ENCODE data around the gene SLC13A5.

Gene SLC13A5

DNA sequence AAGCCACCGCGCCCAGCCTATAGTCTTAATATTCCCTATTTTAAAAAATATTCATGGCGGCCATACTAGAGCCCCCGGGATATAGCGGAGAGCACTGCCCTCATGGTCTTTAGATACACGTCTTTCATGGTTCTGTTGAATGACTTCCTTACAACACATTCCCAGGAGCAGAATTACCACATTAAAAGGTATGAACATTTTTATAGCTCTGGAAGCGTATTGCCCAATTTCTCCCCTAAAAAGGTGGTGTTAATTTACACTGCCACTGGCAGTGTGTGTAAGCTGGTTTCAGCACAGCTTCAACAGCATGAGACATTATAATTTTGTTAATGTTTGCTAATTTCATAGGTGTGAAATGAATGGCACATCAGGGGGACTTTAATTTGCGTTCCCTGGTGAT lies 42.6 kb downstream of the SLC13A5 start:
- in situ Hi-C loops (cut with MboI; ENCODE audit: low sequenced_read_pairs, unreplicated experiment), result loop anchor here (25.0 kb wide), 1 partner anchor 342 kb away; the partner anchor contains the start of genes BCL6B and RNASEK
- TF ChIP-seq, protein P1, sequence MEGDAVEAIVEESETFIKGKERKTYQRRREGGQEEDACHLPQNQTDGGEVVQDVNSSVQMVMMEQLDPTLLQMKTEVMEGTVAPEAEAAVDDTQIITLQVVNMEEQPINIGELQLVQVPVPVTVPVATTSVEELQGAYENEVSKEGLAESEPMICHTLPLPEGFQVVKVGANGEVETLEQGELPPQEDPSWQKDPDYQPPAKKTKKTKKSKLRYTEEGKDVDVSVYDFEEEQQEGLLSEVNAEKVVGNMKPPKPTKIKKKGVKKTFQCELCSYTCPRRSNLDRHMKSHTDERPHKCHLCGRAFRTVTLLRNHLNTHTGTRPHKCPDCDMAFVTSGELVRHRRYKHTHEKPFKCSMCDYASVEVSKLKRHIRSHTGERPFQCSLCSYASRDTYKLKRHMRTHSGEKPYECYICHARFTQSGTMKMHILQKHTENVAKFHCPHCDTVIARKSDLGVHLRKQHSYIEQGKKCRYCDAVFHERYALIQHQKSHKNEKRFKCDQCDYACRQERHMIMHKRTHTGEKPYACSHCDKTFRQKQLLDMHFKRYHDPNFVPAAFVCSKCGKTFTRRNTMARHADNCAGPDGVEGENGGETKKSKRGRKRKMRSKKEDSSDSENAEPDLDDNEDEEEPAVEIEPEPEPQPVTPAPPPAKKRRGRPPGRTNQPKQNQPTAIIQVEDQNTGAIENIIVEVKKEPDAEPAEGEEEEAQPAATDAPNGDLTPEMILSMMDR (IDR thresholded peaks at IDR 0.05; ENCODE audit: borderline replicate concordance, control extremely low read depth, extremely low read depth, insufficient read depth, missing control alignments), result no peak
- no peak for DNase-seq (ENCODE audit: low spot score)

DNA sequence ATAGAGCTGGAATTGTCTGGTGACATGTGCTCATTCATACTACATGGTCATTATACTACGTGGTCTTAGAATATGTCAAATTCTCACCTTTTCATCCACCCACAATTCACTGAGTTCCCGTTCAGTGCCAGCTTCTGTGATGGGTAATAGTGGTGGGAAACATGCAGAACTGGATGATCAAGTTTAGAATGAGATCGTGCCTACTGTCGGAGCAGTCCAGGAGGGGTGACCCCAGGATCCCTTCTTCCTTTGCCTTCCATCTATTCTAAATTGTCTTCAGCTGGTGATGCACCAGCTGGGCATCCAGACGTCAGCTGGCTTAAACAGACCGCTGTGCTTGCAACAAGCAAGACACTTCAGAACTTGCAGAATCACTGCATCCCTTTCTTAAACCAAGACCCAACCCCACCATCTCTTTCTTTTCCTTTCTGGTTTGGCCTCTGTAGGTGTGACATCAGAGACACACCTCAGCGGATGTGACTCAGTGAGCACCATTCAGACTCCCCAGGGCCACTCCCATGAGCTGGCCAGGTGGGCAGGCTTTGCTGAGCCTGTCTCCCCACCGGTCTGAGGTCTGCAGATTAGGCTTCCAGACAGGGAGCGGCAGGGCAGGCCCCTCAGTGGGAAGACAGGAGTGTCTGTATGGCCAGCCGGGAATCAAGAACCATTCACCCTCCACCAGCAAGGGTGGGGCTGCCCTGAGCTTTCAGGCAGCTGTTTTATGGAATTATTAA lies 43.5 kb downstream of the SLC13A5 start:
- in situ Hi-C loops (cut with MboI; ENCODE audit: low sequenced_read_pairs, unreplicated experiment), result loop anchor here (25.0 kb wide), 1 partner anchor 343 kb away; the partner anchor contains the start of genes BCL6B and RNASEK
- TF ChIP-seq, protein P1 (IDR thresholded peaks at IDR 0.05; ENCODE audit: borderline replicate concordance, control extremely low read depth, extremely low read depth, insufficient read depth, missing control alignments), result no peak
- DNase-seq (ENCODE audit: low spot score), result no peak

DNA sequence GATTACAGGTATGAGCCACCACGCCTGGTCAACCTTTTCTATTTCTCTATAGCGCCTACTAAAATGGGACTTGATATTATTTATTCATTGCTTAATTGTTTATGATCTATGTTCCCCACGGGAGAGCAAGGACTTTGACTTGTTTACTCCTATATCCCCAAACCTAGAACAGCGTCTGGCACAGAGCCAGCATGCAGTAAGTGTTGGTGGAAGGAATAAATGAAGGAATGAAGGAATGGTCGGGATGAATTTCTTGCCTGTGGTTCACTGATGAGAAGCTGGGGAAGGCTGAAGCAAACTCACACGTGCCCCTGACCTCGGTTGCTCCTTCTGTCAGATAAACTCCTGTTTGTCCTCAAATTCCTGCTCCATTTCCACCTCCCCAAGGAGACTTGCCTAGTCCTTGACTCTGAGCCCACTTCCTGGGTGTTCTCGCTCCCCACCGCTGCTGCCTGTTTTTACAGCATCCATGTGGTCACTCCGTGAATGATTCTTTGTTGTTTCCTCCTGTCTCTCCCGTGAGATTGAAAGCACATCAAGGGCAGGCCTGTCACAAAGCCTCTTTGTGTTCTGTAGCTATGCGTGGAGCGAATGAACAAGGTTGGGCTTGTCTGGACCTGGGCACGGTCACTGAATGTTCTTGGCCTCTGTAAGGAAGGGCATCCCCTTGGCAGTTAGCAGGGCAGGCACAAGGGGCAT lies 44.3 kb downstream of the SLC13A5 start:
- no peak for DNase-seq (ENCODE audit: low spot score)
- in situ Hi-C loops (cut with MboI; ENCODE audit: low sequenced_read_pairs, unreplicated experiment), result loop anchor here (25.0 kb wide), 1 partner anchor 343 kb away; the partner anchor contains the start of genes BCL6B and RNASEK
- TF ChIP-seq, protein P1 (IDR thresholded peaks at IDR 0.05; ENCODE audit: borderline replicate concordance, control extremely low read depth, extremely low read depth, insufficient read depth, missing control alignments), result no peak

DNA sequence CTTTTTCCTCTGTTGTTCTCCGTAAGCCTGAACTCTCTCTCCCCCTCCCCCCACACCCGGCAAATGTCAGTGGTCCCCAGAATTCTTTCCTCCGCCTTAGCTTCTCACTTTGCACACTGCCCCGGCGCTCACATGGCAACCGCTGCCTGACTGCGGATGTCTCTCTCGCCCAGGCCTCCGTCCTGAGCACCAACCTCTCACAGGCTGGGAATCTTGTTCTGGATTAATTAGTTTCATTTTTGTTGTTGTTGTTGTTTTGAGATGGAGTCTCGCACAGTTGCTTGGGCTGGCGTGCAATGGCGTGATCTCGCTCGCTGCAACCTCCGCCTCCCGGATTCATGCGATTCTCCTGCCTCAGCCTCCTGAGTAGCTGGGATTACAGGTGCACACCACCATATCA lies 45.0 kb downstream of the SLC13A5 start:
- TF ChIP-seq, protein P1 (IDR thresholded peaks at IDR 0.05; ENCODE audit: borderline replicate concordance, control extremely low read depth, extremely low read depth, insufficient read depth, missing control alignments), result no peak
- no peak for DNase-seq (ENCODE audit: low spot score)
- in situ Hi-C loops (cut with MboI; ENCODE audit: low sequenced_read_pairs, unreplicated experiment), result loop anchor here (25.0 kb wide), 1 partner anchor 344 kb away; the partner anchor contains the start of genes BCL6B and RNASEK

DNA sequence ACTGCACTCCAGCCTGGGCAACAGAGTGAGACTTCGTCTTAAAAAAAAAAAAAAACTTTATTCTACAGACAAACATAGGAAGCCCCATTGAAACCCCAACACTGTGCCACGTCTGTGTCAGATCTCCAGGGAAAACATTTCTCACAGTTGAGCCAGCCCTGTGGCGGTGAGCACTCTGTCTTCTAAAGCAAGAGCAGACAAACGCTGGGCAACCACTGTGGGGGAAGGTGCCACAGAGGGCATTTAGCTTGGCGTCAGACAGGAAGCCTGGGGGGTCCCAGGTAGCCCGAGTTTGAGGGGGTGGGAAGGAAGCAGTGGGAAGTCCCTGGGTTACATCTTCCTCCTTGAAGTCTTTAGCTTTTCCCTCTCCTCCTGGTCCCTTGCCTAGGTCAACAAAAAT lies 45.7 kb downstream of the SLC13A5 start:
- peak; percentile 8 for DNase-seq (ENCODE audit: low spot score)
- in situ Hi-C loops (cut with MboI; ENCODE audit: low sequenced_read_pairs, unreplicated experiment), result loop anchor here (25.0 kb wide), 1 partner anchor 345 kb away; the partner anchor contains the start of genes BCL6B and RNASEK
- TF ChIP-seq, protein P1 (IDR thresholded peaks at IDR 0.05; ENCODE audit: borderline replicate concordance, control extremely low read depth, extremely low read depth, insufficient read depth, missing control alignments), result no peak

DNA sequence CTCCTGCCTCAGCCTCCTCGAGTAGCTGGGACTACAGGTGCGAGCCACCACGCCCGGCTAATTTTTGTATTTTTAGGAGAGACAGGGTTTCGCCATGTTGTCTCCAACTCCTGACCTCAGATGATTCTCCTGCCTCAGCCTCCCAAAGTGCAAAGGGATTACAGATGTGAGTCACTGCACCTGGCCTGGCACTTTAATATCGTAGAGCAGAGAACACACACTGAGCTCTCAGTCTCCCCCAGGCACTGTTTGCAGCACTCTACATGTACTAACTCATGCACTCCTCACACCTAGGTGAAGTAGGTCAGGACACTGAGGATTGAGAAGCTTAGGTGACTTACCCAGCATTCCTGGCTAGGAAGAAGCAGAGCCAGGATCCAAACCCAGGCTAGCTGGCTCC lies 46.6 kb downstream of the SLC13A5 start:
- in situ Hi-C loops (cut with MboI; ENCODE audit: low sequenced_read_pairs, unreplicated experiment), result loop anchor here (25.0 kb wide), 1 partner anchor 346 kb away; the partner anchor contains the start of genes BCL6B and RNASEK
- no peak for DNase-seq (ENCODE audit: low spot score)
- TF ChIP-seq, protein P1 (IDR thresholded peaks at IDR 0.05; ENCODE audit: borderline replicate concordance, control extremely low read depth, extremely low read depth, insufficient read depth, missing control alignments), result no peak

Measured in GM13976 (cell line).